Glomerular visceral epithelial cell (primary cell): ENCODE data around the gene PARD3.
"Not testable (repeated sequence)": the region's sequence is repeated elsewhere in the genome, so short reads cannot be mapped to it uniquely, and the experiment has no call there.

Source experiments
- DNase-seq: peaks from one replicate; pipeline ENCODE4 v3.0.0-alpha.2; 2016; ENCODE audit errors: extremely low spot score

The PARD3 gene

GRCh38 chr10:34797155-34797554 lies 17.9 kb downstream of the PARD3 start:
- no peak for DNase-seq

GRCh38 chr10:34796133-34796532 lies 19.0 kb downstream of the PARD3 start:
- DNase-seq, result no peak

GRCh38 chr10:34795334-34795733 lies 19.8 kb downstream of the PARD3 start:
- no peak for DNase-seq

DNA sequence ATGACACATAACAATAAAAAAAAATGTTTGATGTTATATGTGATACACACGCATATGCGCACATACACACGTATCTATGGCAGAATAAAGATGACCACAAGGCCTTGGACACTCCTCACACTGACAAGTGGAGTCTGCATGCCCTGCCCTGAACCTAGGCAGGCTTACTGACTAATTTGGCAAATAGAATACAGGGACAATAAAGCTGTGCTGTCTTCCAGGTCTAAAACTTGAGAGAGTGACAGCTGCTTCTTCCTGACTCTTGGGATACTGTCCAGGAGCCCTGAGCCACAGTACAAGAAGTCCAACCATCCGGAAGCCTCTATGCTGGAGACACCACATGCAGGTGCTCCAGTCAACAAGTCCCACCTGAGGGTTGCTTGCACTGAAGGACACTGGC lies 20.3 kb downstream of the PARD3 start:
- DNase-seq, result no peak

- not testable (repeated sequence) for DNase-seq
Observed at GRCh38 chr10:34793581-34793980, 21.5 kb downstream of the PARD3 start.

DNA sequence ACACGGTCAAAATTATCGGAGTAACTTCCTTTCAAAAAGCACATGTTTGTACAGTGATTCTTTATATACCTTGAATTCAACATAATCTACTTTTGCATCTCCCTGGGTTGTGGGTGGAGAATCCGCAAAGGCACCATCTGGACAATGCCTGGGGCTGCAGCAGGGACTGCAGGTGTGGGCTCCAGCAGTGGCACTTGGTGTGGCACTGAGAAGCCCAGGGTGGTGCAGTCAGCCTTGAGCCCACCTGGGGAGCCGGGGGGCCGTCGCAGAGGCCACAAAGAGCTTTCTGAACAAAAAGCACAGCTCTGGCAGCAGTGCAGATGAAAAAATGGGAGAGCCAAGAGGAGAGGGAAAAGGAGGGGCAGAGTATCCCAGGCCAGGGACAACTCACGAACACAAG lies 22.2 kb downstream of the PARD3 start:
- no peak for DNase-seq

DNA sequence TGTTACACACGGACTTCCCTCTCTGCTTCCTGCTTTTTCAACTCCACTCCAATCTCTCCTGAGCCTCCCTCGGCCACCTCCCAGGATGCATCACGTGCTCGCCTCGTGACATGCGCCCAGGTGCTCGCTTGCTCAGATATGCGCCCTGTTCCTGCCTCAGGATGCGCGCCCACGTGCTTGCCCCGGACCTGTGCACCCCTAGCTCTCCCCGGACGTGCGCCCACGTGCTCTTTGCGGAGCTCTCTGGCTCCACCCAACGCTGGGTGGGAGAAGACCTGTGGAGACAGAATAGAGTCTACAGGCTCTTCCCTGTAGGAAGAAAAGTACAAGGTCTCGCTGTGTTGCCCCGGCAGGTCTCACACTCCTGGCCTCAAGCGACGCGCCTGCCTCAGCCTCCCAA lies 23.1 kb downstream of the PARD3 start:
- no peak for DNase-seq

DNA sequence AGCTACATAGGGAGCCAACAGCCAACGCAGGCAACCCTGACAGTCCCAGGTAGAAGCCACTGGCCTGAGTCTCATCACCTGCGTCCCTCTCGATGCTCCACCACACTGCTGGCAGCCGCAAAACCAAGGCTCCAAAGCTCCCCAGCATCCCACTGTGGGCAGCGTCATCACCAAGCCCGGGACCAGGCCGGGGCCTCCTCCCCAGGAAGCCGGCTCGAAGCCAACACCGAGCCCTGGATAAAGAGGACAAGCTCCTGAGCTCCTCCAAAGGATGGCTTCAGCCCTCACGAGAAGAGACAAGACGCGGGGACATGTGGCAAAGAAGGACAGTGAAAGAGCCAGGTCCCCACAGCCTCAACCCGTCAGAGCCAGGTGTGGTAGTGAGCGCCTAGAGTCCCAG lies 23.9 kb downstream of the PARD3 start:
- no peak for DNase-seq

DNA sequence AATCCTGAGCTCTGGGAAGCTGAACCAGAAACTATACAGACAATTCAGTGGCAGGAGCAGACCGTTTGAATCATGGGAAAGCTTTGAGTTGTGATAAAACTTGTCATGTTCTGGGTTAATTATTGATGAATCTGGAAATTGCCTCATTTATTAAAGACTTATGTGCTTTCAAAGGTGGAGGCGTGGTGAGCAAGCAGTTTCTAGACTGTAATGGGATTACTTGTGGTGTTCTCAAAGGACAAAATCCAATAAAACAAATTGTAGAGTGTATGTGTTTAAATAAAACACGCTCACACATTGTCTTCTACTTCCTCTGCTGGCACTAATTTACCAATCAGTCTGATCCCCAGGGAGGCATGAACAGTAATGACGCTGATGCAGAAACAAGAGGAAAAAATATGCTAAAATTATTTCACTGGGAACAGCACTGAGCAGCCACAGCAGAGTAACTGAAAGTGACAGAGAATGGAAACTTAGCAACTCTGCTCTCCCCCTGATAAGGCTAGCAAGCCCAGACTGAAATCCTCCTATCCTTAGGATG lies 25.1 kb downstream of the PARD3 start:
- peak; percentile 81 for DNase-seq

GRCh38 chr10:34786464-34786863 lies 28.6 kb downstream of the PARD3 start:
- peak; percentile 41 for DNase-seq

GRCh38 chr10:34781711-34782110 lies 33.4 kb downstream of the PARD3 start:
- no peak for DNase-seq

DNA sequence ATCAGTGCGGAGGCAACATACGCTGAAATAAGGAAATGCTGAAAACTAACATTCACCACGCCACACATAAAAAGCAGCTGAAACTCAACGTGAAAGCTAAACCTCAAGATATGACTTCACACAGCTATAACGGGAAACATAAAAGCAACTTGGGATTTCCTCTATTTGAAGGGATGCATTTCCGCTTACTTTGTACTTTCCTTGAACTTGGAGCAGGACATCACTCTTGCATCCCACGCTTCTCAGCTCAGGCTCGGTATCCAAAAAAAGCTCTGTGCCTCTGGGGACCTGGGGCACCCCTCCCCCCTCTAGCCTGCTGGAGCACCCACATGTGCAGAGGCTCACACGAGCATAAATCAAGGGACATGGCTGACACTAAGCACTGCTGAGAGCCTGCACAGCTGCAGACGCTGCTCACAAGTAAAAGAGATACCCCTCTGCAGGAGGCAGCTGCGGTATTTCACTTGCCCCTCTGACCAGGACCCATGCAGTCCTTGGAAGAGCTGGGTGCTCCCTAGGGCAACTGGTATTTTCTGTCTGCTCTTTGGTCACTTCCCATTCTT lies 34.2 kb downstream of the PARD3 start:
- DNase-seq, result peak; percentile 61

DNA sequence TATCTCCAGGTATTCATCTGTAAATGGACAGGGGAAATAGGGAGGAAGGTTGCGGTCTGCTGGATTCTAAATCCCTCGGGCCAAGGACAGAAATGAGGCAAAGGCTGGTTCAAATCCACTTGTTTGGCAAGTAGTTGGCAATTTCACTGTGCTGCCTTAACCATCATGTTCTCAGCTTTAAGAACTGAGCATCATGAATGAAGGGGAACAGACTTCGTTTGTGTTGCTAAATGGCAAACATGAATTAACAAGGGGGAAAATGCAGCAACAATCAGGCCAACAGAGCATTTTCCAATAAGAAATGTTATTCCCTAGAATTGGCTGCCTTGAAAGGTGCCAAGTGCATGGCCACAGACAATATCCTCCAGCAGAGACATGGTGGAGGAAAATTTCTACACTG lies 36.9 kb downstream of the PARD3 start:
- DNase-seq, result no peak

GRCh38 chr10:34776090-34776690 lies 38.9 kb downstream of the PARD3 start:
- DNase-seq, result no peak

GRCh38 chr10:34775044-34775637 lies 40.0 kb downstream of the PARD3 start:
- DNase-seq, result no peak

DNA sequence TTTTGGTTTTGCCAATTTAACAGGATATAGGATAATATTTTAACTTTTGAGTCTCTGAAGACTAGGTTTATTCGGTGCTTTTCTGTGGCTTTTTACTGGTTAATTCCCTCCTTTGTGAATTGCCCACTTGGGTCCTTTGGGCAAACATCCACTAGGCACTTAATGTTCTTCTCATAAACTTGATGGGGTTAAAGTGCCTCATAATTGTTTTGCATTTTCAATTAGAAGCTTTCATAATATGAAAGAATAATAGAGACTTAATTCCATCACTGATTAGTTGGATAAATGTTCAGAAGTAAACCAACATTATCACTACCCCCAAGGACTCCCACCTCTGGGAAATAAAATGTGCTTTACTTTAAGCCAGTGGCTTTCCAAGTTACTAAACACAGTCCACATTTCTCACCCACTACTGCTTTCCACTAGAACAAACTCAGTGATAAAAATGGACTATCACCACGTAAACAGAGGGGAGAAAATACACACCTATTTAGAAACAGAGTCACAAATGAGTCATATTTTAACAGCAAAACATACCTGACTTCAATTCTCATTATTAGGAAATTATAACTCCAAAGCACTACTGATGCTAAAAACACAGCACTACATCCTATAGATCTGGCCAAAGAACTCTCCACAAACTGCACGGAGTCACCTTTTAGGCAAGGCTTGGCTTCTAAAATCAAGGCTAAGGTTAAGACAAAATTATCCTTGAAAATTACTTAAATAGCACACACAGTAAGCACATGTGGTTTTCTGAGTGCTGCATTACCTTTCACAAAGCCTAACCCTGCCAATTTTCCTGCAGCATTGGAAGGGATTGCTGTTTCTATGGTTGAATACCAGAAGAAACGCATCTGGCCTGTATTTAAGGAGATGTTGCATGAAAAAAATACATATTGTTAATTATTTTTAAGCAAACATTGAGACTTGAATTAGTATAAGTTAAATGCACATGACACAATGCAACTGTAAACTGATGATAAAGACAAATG lies 41.2 kb downstream of the PARD3 start:
- DNase-seq, result no peak

GRCh38 chr10:34771525-34771924 lies 43.6 kb downstream of the PARD3 start:
- no peak for DNase-seq

DNA sequence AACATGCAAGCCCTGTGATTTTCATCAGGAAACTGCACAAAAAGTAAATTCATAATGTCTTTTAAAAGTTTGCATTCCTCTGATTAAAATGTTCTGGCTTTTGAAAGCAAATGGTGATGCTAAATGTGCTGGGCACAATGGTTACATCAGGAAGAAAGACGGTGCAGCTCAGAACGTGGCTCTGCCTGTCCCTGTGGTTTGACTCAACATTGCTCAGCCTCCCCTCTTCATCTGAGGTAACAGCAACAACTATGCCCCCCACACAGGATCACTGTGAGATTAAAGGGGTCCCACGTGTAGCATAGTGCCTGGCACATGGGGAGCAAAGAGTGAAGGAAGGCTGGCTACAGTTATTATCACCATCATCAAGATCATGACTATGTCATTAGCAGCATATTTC lies 44.0 kb downstream of the PARD3 start:
- no peak for DNase-seq

- no peak for DNase-seq
Observed at GRCh38 chr10:34769899-34770298, 45.2 kb downstream of the PARD3 start.

DNA sequence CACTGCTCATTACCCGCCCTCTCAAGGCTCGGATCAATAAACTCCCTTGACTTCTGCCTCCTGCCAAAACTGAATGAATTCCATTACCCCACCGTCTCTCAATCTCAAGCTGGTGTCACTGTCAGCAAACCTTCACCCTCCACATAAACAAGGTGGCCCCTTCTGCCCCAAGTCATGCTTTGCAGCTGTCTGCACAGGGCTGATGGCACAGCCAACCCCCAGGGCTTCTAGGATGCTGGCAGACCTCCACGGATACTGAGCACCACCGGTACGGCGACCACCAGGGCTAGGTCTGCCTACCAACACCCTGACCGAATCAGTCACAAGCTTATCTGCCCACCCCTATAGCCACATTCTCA lies 46.1 kb downstream of the PARD3 start:
- no peak for DNase-seq

DNA sequence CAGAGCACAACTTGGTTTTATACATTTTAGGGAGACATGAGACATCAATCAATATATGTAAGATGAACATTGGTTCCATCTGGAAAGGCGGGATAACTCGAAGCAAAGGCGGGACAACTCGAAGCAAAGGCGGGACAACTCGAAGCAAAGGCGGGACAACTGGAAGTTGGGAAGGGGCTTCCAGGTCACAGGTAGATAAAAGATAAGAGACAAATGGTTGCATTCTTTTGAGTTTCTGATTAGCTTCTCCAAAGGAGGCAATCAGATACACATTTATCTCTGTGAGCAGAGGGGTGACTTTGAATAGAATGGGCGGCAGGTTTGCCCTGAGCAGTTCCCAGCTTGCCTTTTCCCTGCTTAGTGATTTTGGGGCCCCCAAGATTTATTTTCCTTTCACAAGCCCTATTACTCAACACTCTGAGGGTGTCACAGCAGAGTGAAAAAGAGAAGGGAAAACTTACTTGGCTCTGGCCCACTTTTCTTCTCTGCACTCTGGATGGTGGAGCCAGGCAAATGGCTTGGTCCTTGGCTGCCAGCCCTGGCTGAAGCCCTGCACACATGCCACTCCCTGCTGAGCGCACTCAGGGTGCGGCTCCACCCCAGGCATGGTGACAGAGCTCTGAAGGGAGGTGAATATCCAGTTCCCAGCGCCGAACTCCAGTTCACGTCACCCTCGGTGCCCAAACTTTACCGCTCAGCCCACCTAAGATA lies 46.7 kb downstream of the PARD3 start:
- no peak for DNase-seq
